Measurements from ENCODE around the gene CYTH4. TPM values are rescaled to one million over a fixed set of nuclear protein-coding genes. Genes with fewer than 3 reads are reported as not detected.

Gene CYTH4
- total and polyA plus RNA-seq, 8 donors = 1.9 to 77.0 (median 6.0) TPM; not detected in 1

Other genes with a start within 250 kb of the CYTH4 start
- 10 to 100 TPM in 2 of 5 donors, 1 to 10 TPM in 3; 1.8 to 82.8 (median 5.9) TPM for gene KCTD17, start 230.8 kb upstream of the CYTH4 start, total RNA-seq
- gene KCTD17, start 230.8 kb upstream of the CYTH4 start, polyA plus RNA-seq = 10 to 100 TPM in 2 of 3 donors, 1 to 10 TPM in 1; 6.3 to 17.6 (median 12.1) TPM
- gene TMPRSS6, start 172.8 kb upstream of the CYTH4 start, total RNA-seq = 1 to 10 TPM in 1 of 5 donors, not detected in 4; 1.5 TPM
- under 1 TPM; 0.25 to 0.62 (median 0.31) TPM for gene TMPRSS6, start 172.8 kb upstream of the CYTH4 start, polyA plus RNA-seq
- gene IL2RB, start 132.6 kb upstream of the CYTH4 start, total RNA-seq = 1 to 10 TPM in 2 of 5 donors, under 1 TPM in 1, not detected in 2; 0.73 to 5.3 (median 5.2) TPM
- 1 to 10 TPM in 1 of 3 donors, under 1 TPM in 2; 0.44 to 2.6 (median 0.58) TPM for gene IL2RB, start 132.6 kb upstream of the CYTH4 start, polyA plus RNA-seq
- 10 to 100 TPM in 1 of 5 donors, 1 to 10 TPM in 2, under 1 TPM in 1, not detected in 1; 0.45 to 10.4 (median 3.0) TPM for gene C1QTNF6, start 94.3 kb upstream of the CYTH4 start, total RNA-seq
- 1 to 10 TPM; 2.3 to 4.5 (median 4.1) TPM for gene C1QTNF6, start 94.3 kb upstream of the CYTH4 start, polyA plus RNA-seq
- gene SSTR3, start 70.0 kb upstream of the CYTH4 start, total RNA-seq = under 1 TPM in 1 of 5 donors, not detected in 4; 0.37 TPM
- under 1 TPM in 2 of 3 donors, not detected in 1; 0.05 to 0.12 TPM for gene SSTR3, start 70.0 kb upstream of the CYTH4 start, polyA plus RNA-seq
- 10 to 100 TPM in 3 of 5 donors, 1 to 10 TPM in 2; 1.8 to 50.4 (median 14.2) TPM for gene RAC2, start 38.2 kb upstream of the CYTH4 start, total RNA-seq
- 10 to 100 TPM; 17.6 to 23.8 (median 22.8) TPM for gene RAC2, start 38.2 kb upstream of the CYTH4 start, polyA plus RNA-seq
- gene ELFN2, start 145.0 kb downstream of the CYTH4 start, total RNA-seq = under 1 TPM in 2 of 5 donors, not detected in 3; 0.18 to 0.89 TPM
- under 1 TPM in 1 of 3 donors, not detected in 2; 0.03 TPM for gene ELFN2, start 145.0 kb downstream of the CYTH4 start, polyA plus RNA-seq
- gene MFNG, start 203.9 kb downstream of the CYTH4 start, total RNA-seq = 10 to 100 TPM in 3 of 5 donors, 1 to 10 TPM in 2; 1.7 to 86.4 (median 11.2) TPM
- gene MFNG, start 203.9 kb downstream of the CYTH4 start, polyA plus RNA-seq = 10 to 100 TPM in 1 of 3 donors, 1 to 10 TPM in 2; 3.8 to 10.2 (median 6.7) TPM
- gene CARD10, start 236.9 kb downstream of the CYTH4 start, total RNA-seq = 100 to 1,000 TPM in 1 of 5 donors, 10 to 100 TPM in 2, 1 to 10 TPM in 2; 5.5 to 120 (median 28.4) TPM
- 10 to 100 TPM; 11.3 to 17.8 (median 13.6) TPM for gene CARD10, start 236.9 kb downstream of the CYTH4 start, polyA plus RNA-seq

Measured in stomach (tissue), 8 donors.